ENCODE measurements around the gene ERP44.
"Not testable (repeated sequence)": the region's sequence is repeated elsewhere in the genome, so short reads cannot be mapped to it uniquely, and the experiment has no call there.

The ERP44 gene

DNA sequence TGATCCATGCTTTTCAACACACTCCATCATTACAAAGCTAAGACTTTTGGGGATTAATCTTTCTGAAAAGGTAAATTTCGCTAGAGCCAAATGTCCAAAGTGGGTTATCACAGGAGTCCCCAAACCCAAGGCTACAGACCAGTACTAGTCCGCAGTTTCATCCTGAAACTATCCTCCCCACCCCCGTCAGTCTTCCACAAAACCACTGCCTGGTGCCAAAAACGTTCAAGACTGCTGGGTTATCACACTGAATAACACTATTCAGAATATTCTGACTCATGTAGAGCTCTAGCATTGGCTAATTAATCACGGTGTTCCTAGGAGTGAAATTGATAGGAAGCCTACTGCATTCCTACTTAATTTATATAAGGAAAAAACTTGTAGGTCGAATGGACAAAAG is 24.7 kb downstream of the ERP44 start:
- no peak for DNase-seq
- in situ Hi-C loops (cut with HindIII; ENCODE audit: low pct_ligation_motif_present, low pct_unique_long_range_greater_than_20kb, low sequenced_read_pairs), result no loop called here

DNA sequence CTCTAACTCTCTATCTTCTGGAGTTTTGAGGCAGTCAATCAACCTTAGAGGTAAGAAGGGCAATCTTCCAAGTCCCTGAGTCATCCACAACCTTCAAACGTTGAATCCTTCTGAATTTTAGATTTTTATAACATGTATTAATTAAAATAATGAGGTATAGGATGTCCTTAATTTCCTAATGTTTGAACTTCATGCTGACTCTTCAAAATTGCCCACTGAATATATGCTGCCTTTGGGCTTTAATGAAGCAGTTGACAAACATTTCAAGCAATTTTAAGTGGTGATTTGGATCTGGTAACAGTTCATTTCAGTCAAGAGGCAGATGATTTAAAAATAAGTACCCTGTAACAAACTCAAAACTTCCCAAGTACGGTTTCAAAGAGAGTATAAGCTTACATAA is 26.0 kb downstream of the ERP44 start:
- no peak for DNase-seq
- in situ Hi-C loops (cut with HindIII; ENCODE audit: low pct_ligation_motif_present, low pct_unique_long_range_greater_than_20kb, low sequenced_read_pairs), result no loop called here

- DNase-seq, result no peak
- in situ Hi-C loops (cut with HindIII; ENCODE audit: low pct_ligation_motif_present, low pct_unique_long_range_greater_than_20kb, low sequenced_read_pairs), result no loop called here
Measured at GRCh38 chr9:100071271-100071670, 27.5 kb downstream of the ERP44 start.

DNA sequence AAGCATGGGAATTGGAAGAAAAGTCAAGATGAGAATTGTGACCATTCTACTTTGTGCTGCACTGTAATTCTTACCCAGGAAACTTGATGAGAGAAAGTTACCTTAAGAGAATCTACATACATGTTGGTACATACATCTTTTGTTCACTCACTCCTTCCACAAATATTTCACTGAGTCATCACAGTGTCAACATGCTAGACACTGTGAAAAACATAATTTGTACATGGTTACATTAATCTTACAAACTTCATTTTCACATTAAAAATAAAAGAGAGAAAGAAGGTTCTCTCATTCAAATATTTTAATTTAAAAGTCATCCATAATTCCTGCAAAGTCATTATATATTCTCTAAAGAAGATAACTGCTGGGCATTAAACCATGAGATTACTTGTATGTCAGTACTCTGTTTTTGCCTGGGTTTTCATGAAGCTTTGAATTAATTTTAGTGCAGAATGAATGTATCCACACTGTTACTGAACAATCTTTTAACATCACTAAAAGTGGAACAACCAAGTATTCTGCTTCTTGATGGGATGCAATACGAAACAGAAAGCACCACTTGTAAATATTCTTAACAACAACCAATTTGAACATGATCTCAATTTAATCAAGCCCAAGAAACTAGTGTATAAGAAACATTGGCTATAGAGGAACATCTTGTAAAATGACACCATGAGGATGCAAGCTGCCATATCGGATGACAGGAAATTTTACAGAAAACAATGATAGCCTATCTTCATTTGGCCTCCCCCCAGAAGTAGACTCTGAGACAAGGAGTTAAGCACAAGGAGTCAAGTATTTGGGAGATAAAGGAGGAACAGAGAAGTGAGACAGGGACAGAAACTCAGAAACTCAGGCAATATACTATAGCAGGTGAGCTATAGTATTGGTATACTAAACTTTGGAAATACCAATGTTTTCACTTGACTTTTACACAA is 28.4 kb downstream of the ERP44 start:
- DNase-seq, result no peak
- in situ Hi-C loops (cut with HindIII; ENCODE audit: low pct_ligation_motif_present, low pct_unique_long_range_greater_than_20kb, low sequenced_read_pairs), result no loop called here

DNA sequence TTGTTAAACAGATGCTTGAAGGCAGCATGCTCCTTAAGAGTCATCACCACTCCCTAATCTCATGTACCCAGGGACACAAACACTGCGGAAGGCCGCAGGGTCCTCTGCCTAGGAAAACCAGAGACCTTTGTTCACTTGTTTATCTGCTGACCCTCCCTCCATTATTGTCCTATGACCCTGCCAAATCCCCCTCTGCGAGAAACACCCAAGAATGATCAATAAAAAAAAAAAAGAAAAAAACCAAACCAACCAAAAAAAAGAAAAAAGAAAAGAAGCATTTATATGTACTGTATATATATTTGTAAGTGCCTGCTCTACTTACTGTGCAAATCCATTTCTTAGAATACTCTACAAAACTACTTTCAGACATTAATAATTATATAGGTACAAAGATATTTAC is 29.7 kb downstream of the ERP44 start:
- DNase-seq; in situ Hi-C loops (cut with HindIII; ENCODE audit: low pct_ligation_motif_present, low pct_unique_long_range_greater_than_20kb, low sequenced_read_pairs): not testable (repeated sequence)

DNA sequence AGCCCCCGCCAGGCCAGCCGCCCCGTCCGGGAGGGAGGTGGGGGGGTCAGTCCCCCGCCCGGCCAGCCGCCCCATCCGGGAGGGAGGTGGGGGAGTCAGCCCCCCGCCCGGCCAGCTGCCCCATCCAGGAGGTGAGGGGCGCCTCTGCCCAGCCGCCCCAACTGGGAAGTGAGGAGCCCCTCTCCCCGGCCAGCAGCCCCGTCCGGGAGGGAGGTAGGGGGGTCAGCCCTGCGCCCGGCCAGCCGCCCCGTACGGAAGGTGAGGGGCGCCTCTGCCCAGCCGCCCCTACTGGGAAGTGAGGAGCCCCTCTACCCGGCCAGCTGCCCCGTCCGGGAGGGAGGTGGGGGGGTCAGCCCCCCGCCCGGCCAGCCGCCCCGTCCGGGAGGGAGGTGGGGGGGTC is 30.8 kb downstream of the ERP44 start:
- in situ Hi-C loops (cut with HindIII; ENCODE audit: low pct_ligation_motif_present, low pct_unique_long_range_greater_than_20kb, low sequenced_read_pairs), result not testable (repeated sequence)

GRCh38 chr9:100066539-100066938 is 32.3 kb downstream of the ERP44 start:
- in situ Hi-C loops (cut with HindIII; ENCODE audit: low pct_ligation_motif_present, low pct_unique_long_range_greater_than_20kb, low sequenced_read_pairs), result no loop called here
- DNase-seq, result no peak

More for the DNA sequence above, 30.8 kb downstream of the ERP44 start:
- not testable (repeated sequence) for DNase-seq

DNA sequence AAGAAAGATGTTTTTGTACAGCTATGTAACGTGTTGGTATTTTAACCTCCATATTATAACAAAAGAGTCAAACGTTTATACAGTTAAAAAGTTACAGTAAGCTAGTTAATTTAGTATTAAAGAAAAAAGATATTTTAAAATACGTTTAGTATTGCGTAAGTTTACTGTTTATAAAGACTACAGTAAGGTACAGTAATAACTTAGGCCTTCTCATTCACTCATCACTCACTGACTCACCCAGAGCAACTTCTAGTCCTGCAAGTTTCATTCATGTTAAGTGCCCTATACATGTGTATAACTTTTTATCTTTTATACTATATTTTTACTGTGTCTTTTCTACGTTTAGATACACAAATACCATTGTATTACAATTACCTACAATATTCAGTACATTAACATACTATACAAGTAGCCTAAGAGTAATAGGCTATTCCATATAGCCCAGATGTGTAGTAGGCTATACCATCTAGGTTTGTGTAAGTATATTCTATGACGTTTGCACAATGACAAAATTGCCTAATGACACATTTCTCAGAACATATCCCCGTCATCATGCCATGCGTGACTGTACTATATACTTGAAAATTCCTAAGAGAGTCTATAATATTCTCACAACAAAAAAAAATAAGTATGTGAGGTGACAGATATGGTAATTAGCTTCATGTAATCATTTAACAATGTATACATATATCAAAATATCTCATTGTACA is 33.8 kb downstream of the ERP44 start:
- in situ Hi-C loops (cut with HindIII; ENCODE audit: low pct_ligation_motif_present, low pct_unique_long_range_greater_than_20kb, low sequenced_read_pairs), result no loop called here
- peak; percentile 11 for DNase-seq

GRCh38 chr9:100063185-100063584 is 35.6 kb downstream of the ERP44 start:
- in situ Hi-C loops (cut with HindIII; ENCODE audit: low pct_ligation_motif_present, low pct_unique_long_range_greater_than_20kb, low sequenced_read_pairs), result no loop called here
- DNase-seq, result no peak

DNA sequence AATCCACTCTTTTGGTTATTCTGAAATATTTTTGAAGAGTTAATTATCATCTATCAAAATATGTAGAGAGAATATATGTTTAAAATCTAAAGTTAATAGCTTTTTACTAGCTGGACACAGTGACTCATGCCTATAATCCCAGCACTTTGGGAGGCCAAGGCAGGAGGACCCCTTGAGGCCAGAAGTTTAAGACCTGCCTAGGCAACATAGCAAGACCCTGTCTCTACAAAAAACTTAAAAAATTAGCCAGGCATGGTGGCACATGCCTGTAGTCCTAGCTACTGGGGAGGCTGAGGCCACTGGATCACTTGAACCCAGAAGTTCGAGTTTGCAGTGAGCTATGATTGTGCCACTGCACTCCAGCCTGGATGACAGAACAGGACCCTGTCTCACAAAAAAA is 36.1 kb downstream of the ERP44 start:
- DNase-seq; in situ Hi-C loops (cut with HindIII; ENCODE audit: low pct_ligation_motif_present, low pct_unique_long_range_greater_than_20kb, low sequenced_read_pairs): not testable (repeated sequence)

GRCh38 chr9:100058699-100059579 is 39.9 kb downstream of the ERP44 start:
- in situ Hi-C loops (cut with HindIII; ENCODE audit: low pct_ligation_motif_present, low pct_unique_long_range_greater_than_20kb, low sequenced_read_pairs), result no loop called here
- DNase-seq, result no peak

DNA sequence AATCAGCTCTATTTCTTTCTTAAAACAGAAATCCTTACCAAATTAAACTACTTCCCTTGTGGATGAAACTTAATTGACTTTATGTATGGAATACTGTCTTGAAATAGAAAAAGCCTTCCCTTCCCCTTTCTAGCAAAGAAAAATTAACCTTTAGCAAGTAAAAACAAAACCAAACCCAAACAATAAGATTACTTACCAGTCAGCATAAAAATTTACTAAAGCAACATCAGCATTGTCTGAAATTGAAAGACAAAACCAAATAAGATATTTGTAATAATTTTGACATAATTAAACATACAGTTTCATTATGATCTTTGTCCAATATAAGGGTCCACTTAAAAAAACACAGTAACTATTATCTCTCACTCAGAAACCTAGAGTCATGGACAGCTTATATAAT is 41.2 kb downstream of the ERP44 start:
- in situ Hi-C loops (cut with HindIII; ENCODE audit: low pct_ligation_motif_present, low pct_unique_long_range_greater_than_20kb, low sequenced_read_pairs), result no loop called here
- DNase-seq, result no peak

DNA sequence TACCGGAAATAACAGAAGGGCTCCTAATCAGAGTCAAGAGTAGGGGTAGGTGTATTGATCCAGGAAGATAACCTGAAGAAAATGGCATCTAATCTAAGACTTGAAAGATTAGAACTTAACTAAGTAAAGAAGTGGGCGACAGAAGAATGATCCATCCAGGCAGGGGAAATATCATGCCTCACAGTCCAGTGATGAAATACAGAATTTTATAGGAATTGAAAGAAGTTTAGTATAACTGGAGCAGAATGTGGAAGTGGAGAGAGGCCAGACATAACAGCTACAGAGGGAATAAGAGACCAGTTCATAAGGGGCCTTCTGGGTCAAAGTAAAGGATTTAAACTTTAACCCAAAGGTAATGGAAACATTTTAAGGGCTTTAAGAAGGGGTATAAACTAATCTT is 42.2 kb downstream of the ERP44 start:
- in situ Hi-C loops (cut with HindIII; ENCODE audit: low pct_ligation_motif_present, low pct_unique_long_range_greater_than_20kb, low sequenced_read_pairs), result no loop called here
- DNase-seq, result no peak

DNA sequence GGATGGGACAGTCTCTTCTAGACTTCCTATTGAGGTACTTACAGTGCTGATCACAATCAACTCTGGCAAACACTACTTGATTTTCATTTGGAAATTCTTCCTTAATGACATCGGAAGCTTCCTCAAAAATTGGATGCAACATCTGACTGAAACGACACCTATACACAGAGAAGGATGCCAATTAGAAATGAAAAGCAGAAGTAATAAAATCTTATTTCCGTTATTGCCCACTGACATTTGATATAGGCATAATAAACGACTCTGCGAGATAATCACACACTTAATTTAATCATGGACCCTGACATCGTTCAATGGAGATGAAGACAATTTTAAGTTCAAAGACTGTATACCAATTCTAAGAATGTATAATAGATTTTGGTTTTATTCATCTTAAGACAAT is 46.4 kb downstream of the ERP44 start:
- DNase-seq, result no peak
- in situ Hi-C loops (cut with HindIII; ENCODE audit: low pct_ligation_motif_present, low pct_unique_long_range_greater_than_20kb, low sequenced_read_pairs), result no loop called here

DNA sequence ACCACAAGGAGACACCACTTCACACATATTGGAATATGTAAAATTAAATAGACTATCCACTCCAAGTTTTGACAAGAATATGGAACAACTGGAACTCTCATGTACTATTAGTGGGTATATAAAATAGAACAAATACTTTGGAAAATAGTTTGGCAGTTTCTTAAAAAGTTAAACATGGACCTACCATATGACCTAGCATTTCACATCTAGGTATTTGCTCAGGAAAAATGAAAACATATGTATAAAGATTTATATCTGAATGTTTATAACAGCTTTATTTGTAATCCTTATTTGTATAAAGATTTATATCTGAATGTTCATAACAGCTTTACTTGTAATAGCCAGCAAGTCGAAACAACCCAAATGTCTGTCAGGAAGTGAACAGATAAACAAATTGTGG is 49.2 kb downstream of the ERP44 start:
- no peak for DNase-seq
- in situ Hi-C loops (cut with HindIII; ENCODE audit: low pct_ligation_motif_present, low pct_unique_long_range_greater_than_20kb, low sequenced_read_pairs), result no loop called here

DNA sequence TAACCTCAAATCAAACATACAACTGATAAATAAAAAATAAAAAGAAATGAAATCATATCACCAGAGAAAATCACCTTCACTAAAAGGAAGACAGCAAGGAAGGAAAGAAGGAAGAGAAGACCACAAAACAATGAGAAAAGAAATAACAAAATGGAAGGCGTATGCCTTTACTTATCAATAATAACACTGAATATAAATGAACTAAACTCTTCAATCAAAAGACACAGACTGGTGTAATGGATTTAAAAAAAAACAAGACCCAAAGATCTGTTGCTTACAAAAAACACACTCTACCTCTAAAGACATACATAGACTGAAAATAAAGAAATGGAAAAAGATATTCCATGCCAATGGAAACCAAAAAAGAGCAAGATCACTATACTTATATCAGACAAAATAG is 60.3 kb downstream of the ERP44 start:
- DNase-seq, result no peak
- in situ Hi-C loops (cut with HindIII; ENCODE audit: low pct_ligation_motif_present, low pct_unique_long_range_greater_than_20kb, low sequenced_read_pairs), result no loop called here

DNA sequence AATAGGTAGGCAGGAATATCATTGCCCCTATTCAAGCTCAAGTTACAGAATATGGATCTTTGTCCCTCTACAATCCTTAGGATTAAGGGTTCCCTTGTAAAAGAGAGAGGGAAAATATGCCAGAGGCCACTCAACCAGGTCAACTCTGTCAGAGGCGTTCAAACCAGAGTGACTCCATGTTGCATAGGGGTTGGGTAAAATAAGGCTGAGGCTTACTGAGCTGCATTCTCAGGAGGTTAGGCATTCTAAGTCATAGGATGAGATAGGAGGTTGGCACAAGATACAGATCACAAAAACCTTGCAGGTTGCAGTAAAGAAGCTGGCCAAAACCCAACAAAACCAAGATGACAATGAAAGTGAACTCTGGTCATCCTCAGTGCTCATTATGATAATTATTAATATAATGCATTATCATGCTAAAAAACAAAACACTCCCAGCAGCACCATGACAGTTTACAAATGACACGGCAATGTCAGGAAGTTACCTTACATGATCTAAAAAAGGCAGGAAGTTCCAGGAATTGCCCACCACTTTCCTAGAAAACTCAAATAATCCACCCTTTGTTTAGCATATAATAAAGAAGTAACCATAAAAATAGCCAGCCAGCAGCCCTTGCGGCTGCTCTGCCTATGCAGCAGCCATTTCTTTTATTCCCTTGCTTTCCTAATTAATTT is 64.8 kb downstream of the ERP44 start:
- in situ Hi-C loops (cut with HindIII; ENCODE audit: low pct_ligation_motif_present, low pct_unique_long_range_greater_than_20kb, low sequenced_read_pairs), result no loop called here
- DNase-seq, result no peak

GRCh38 chr9:100030548-100030947 is 68.3 kb downstream of the ERP44 start:
- in situ Hi-C loops (cut with HindIII; ENCODE audit: low pct_ligation_motif_present, low pct_unique_long_range_greater_than_20kb, low sequenced_read_pairs), result no loop called here
- no peak for DNase-seq

All from ACHN (cell line).